ENCODE measurements around the gene OVOL3.
"Not testable (repeated sequence)": the region's sequence is repeated elsewhere in the genome, so short reads cannot be mapped to it uniquely, and the experiment has no call there.

Gene OVOL3

DNA sequence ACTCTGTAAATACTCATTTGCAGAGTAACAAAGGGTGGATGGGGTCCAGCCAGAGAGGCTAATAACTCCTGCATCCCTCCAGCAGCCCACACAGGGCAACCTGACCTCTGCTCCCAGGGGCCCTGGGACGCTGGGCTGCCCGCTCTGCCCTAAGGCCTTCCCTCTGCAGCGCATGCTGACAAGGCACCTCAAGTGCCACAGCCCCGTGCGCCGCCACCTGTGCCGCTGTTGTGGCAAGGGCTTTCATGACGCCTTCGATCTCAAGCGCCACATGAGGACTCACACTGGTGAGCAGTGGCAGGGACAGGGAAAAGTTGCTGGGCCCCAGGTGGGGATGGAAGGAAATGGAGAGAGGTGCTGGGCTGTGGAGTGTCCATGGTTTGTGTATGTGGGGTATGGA is 1.7 kb downstream of the OVOL3 start:
- Mint-ChIP-seq H3K27me3 (no peaks in the 10 kb centered on the region), H3K36me3 (ENCODE audit: low read depth) (peaks cover 74% of the 10 kb centered on the region), H3K27ac (peak overlapping the region; percentile 69), H3K4me1 (ENCODE audit: low read depth) (peaks cover 34% of the 10 kb centered on the region), H3K4me3 (peak overlapping the region; percentile 98), H3K9me3 (no peaks in the 10 kb centered on the region)
- no peak for DNase-seq

GRCh38 chr19:36113425-36113824 is 2.5 kb downstream of the OVOL3 start:
- no peaks in the 10 kb centered on the region for H3K27me3 Mint-ChIP-seq
- H3K4me1 Mint-ChIP-seq (ENCODE audit: low read depth) = peaks cover 40% of the 10 kb centered on the region
- no peak for DNase-seq
- peak overlapping the region; percentile 97 for H3K27ac Mint-ChIP-seq
- no peaks in the 10 kb centered on the region for H3K9me3 Mint-ChIP-seq
- peaks cover 79% of the 10 kb centered on the region for H3K36me3 Mint-ChIP-seq (ENCODE audit: low read depth)
- peak overlapping the region; percentile 98 for H3K4me3 Mint-ChIP-seq

GRCh38 chr19:36113894-36114720 is 3.2 kb downstream of the OVOL3 start:
- H3K27ac Mint-ChIP-seq = peak overlapping the region; percentile 97
- H3K27me3 Mint-ChIP-seq = no peaks in the 10 kb centered on the region
- peak; percentile 40 for DNase-seq
- peak overlapping the region; percentile 98 for H3K4me3 Mint-ChIP-seq
- H3K9me3 Mint-ChIP-seq = no peaks in the 10 kb centered on the region
- H3K4me1 Mint-ChIP-seq (ENCODE audit: low read depth) = peaks cover 40% of the 10 kb centered on the region
- peaks cover 82% of the 10 kb centered on the region for H3K36me3 Mint-ChIP-seq (ENCODE audit: low read depth)

GRCh38 chr19:36114721-36115452 is 3.9 kb downstream of the OVOL3 start, which contains the start of gene POLR2I:
Gene POLR2I (minus strand): TSS chr19:36114875. CDS start chr19:36114856, 19 bp downstream.
- Mint-ChIP-seq H3K27ac (peak within 1 kb of the TSS; percentile 97), H3K4me3 (peak within 1 kb of the TSS; percentile 98), H3K9me3 (no peaks in the 10 kb centered on the region), H3K27me3 (no peaks in the 10 kb centered on the region), H3K4me1 (ENCODE audit: low read depth) (peaks cover 41% of the 10 kb centered on the region), H3K36me3 (ENCODE audit: low read depth) (peaks cover 86% of the 10 kb centered on the region)
- DNase-seq = peak; percentile 97

DNA sequence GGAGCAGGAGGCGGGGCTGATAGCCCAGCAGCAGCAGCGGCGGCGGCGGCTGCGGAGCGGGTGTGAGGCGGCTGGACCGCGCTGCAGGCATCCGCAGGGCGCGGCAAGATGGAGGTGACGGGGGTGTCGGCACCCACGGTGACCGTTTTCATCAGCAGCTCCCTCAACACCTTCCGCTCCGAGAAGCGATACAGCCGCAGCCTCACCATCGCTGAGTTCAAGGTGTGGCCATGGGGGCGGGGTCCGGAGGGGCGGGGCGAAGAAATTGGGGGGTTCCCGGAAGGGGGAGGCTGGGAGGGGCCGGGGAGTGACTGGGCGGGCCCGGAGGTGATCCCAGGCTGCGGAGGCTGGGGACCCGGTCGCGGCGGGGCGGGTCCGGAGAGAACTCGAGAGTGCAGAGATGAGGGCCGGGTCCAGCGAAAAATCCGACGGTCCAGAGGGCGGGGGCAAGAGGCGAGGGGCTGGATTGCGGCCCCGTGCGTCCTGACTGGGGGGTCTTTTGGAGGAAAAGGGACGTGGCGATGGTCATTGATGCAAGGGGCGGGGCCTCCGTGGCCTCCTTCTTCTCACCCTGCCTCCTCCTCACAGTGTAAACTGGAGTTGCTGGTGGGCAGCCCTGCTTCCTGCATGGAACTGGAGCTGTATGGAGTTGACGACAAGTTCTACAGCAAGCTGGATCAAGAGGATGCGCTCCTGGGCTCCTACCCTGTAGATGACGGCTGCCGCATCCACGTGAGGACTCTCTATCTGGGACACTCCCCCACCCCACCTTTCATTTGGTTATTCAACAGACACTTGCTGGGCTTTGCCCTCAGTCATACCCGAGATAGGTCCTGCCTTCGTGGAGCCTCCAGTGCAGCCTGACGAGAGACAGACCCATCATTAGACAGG is 4.8 kb downstream of the OVOL3 start, which contains the start of gene TBCB:
Gene TBCB (plus strand): TSS at position 16 of the 891 bp plus-strand sequence. CDS start 93 bp downstream, at position 109.
- Mint-ChIP-seq H3K27me3 (no peaks in the 10 kb centered on the region), H3K4me3 (peak within 1 kb of the TSS; percentile 98), H3K36me3 (ENCODE audit: low read depth) (peaks cover 89% of the 10 kb centered on the region), H3K27ac (peak within 1 kb of the TSS; percentile 97), H3K9me3 (no peaks in the 10 kb centered on the region), H3K4me1 (ENCODE audit: low read depth) (peaks cover 46% of the 10 kb centered on the region)
- DNase-seq = peak; percentile 94

- Mint-ChIP-seq H3K27ac (peak overlapping the region; percentile 97), H3K4me1 (ENCODE audit: low read depth) (peaks cover 46% of the 10 kb centered on the region), H3K9me3 (no peaks in the 10 kb centered on the region), H3K36me3 (ENCODE audit: low read depth) (peaks cover 90% of the 10 kb centered on the region), H3K4me3 (peak overlapping the region; percentile 98), H3K27me3 (no peaks in the 10 kb centered on the region)
- DNase-seq = no peak
Observed at GRCh38 chr19:36116344-36116637, 5.3 kb downstream of the OVOL3 start.

DNA sequence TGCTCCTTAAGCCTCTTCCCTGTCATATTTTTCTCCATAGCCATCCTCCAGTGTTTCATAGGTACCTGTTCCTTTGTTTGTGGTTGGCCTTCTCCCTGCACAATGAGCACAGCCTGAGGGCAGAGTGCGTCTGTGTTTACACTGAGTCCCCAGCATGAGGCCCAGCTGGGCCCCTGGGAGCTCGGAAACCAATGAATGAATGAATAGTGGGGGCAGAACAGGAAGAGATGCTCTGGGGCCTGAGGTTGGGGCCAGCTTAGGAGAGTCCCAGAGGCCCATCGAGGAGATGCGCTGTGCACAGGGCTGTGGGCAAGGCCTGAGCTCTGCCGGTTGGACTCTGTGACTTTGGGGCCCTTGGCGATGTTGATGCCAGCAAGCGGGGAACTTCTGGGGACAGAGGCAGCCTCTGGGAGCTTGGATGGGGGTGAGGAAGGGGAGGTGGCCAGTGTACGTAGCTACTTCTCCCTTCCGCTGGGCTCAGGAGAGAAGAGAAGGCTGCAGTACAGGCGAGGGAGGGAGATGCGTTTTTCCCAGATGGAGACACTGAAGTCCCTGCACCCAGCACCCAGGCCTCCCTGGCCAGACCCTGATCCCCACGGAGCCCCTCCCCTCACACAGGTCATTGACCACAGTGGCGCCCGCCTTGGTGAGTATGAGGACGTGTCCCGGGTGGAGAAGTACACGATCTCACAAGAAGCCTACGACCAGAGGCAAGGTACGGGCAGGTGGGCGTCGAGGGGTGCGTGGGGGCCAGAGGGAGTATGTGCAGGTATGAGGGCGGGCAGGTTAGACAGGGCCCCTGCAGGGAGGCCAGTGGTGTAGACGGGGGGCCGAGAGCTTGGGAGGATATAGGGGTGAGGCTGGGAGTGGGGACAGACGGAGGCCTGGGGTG is 9.4 kb downstream of the OVOL3 start:
- no peak for DNase-seq
- H3K9me3 Mint-ChIP-seq = no peaks in the 10 kb centered on the region
- H3K27ac Mint-ChIP-seq = no peak overlapping the region
- H3K36me3 Mint-ChIP-seq (ENCODE audit: low read depth) = peaks cover 89% of the 10 kb centered on the region
- no peaks in the 10 kb centered on the region for H3K27me3 Mint-ChIP-seq
- no peak overlapping the region for H3K4me3 Mint-ChIP-seq
- H3K4me1 Mint-ChIP-seq (ENCODE audit: low read depth) = peaks cover 29% of the 10 kb centered on the region

DNA sequence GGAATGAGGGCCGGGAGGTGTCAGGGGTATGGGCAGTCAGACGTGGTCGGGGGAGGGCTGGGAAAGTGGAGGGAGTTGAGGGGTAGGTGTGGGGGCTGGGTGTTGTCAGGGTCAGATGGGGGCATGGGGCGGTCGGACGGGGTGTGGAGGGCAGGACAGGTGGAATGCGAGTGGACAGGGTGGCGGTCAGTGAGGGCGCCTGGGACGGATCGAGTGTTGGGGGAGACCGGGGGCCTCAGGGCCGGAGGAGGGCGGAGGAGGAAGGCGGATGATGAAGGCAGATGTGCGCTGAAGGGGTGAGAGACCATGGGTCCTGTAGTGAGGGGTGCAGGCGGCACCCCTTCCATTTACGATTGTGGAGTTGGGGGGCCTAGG is 10.0 kb downstream of the OVOL3 start:
- DNase-seq = no peak
- peaks cover 34% of the 10 kb centered on the region for H3K4me1 Mint-ChIP-seq (ENCODE audit: low read depth)
- no peaks in the 10 kb centered on the region for H3K27me3 Mint-ChIP-seq
- no peak overlapping the region for H3K27ac Mint-ChIP-seq
- H3K4me3 Mint-ChIP-seq = no peak overlapping the region
- H3K9me3 Mint-ChIP-seq = no peaks in the 10 kb centered on the region
- peaks cover 92% of the 10 kb centered on the region for H3K36me3 Mint-ChIP-seq (ENCODE audit: low read depth)

- peaks cover 28% of the 10 kb centered on the region for H3K4me1 Mint-ChIP-seq (ENCODE audit: low read depth)
- H3K36me3 Mint-ChIP-seq (ENCODE audit: low read depth) = peaks cover 88% of the 10 kb centered on the region
- no peak overlapping the region for H3K4me3 Mint-ChIP-seq
- H3K27ac Mint-ChIP-seq = peak overlapping the region; percentile 63
- no peak for DNase-seq
- H3K9me3 Mint-ChIP-seq = no peaks in the 10 kb centered on the region
- no peaks in the 10 kb centered on the region for H3K27me3 Mint-ChIP-seq
Observed at GRCh38 chr19:36121486-36122124, 10.7 kb downstream of the OVOL3 start.

- Mint-ChIP-seq H3K36me3 (ENCODE audit: low read depth) (peaks cover 56% of the 10 kb centered on the region), H3K4me1 (ENCODE audit: low read depth) (peaks cover 20% of the 10 kb centered on the region), H3K9me3 (no peaks in the 10 kb centered on the region), H3K27me3 (no peaks in the 10 kb centered on the region), H3K4me3 (no peak overlapping the region), H3K27ac (peak overlapping the region; percentile 53)
- no peak for DNase-seq
Observed at GRCh38 chr19:36125557-36125956, 14.6 kb downstream of the OVOL3 start.

GRCh38 chr19:36128392-36128736 is 17.4 kb downstream of the OVOL3 start:
- H3K4me3 Mint-ChIP-seq = peak overlapping the region; percentile 77
- H3K27ac Mint-ChIP-seq = peak overlapping the region; percentile 95
- DNase-seq = no peak
- H3K36me3 Mint-ChIP-seq (ENCODE audit: low read depth) = peaks cover 33% of the 10 kb centered on the region
- H3K27me3 Mint-ChIP-seq = no peaks in the 10 kb centered on the region
- peaks cover 34% of the 10 kb centered on the region for H3K4me1 Mint-ChIP-seq (ENCODE audit: low read depth)
- no peaks in the 10 kb centered on the region for H3K9me3 Mint-ChIP-seq

DNA sequence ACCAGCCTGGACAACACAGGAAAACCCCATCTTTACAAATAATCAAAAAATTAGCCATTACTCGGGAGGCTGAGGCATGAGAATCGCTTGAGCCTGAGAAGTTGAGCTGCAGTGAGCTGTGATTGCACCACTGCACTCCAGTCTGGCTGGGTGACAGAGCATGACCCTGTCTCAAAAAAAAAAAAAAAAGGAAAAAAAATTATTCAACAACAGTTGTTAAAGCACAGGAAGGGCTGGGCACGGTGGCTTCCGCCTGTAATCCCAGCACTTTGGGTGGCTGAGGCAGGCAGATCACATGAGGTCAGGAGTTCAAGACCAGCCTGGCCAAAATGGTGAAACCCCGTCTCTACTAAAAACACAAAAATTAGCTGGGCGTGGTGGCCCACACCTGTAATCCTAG is 20.3 kb downstream of the OVOL3 start:
- H3K9me3 Mint-ChIP-seq; H3K27me3 Mint-ChIP-seq; H3K36me3 Mint-ChIP-seq (ENCODE audit: low read depth); H3K4me3 Mint-ChIP-seq; DNase-seq; H3K27ac Mint-ChIP-seq: not testable (repeated sequence)
- peaks cover 28% of the 10 kb centered on the region for H3K4me1 Mint-ChIP-seq (ENCODE audit: low read depth)

- H3K27ac Mint-ChIP-seq; H3K36me3 Mint-ChIP-seq (ENCODE audit: low read depth); H3K9me3 Mint-ChIP-seq; H3K4me3 Mint-ChIP-seq; H3K27me3 Mint-ChIP-seq; DNase-seq: not testable (repeated sequence)
- peaks cover 26% of the 10 kb centered on the region for H3K4me1 Mint-ChIP-seq (ENCODE audit: low read depth)
Observed at GRCh38 chr19:36134867-36135266, 23.9 kb downstream of the OVOL3 start.

Measured in activated T-cell treated with anti-CD3 and anti-CD28 coated beads, Interleukin-2, amount 50 U/mL, for 24 hours (primary cell).